COLO668 (cell line): ENCODE data around the gene PIGB.
"Not testable (repeated sequence)": the region's sequence is repeated elsewhere in the genome, so short reads cannot be mapped to it uniquely, and the experiment has no call there.

Experiments
- DNase-seq: peaks from one replicate; lab custom pipeline; 2025; ENCODE audit not compliant: unreplicated experiment; lab: John Stamatoyannopoulos, UW

The PIGB gene

DNA sequence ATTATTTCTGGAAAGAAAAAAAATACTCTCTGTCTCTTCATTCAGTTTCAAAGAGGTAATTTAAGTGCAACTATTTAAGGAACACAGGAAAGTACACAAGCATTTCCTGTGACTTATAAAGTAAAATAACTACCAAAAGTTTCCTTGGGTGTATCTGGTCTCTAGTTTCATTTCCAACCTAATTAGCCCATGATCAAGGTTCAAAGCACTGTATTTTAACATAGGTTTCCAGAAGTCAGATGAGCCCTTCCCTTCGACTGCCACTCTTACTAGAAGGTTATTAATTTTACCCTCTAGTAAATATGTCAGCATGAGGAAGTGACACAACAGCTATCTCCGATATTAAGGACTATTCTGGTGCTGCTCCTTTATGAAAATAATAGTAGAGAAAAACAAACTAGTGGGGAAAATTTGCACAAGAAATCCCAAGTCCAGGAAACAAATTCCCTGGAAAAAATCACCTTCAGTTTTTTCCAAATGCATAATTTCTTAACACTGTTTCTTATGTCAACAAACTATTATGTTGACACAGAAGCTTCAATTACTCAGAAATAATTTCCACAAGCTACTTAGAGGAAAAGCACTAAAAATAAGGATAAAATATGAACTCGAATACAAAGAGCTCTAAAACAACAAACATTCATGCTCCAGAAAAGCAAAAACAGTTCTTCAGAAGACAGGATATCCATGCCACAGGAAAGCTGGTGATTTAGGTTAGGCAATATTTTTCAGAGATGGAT is 53.8 kb downstream of the PIGB start:
- no peak for DNase-seq

DNA sequence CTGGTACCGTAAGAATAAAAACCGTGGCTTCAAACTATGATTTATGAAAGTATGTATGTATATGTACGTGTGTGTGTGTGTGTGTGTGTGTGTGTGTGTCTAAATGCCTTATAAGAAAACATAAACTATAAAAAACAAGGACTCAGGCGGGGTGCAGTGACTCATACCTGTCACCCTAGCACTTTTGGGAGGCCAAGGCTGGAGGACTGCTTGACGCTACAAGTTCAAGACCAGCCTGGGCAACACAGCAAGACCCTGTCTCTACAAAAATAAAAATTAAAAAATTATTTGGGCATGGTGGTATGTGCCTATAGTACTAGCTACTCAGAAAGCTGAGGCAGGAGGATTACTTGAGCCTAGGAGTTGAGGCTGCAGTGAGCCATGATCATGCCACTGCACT is 60.1 kb downstream of the PIGB start:
- DNase-seq: no peak

GRCh38 chr15:55381595-55381994 is 62.6 kb downstream of the PIGB start:
- no peak for DNase-seq

GRCh38 chr15:55383687-55384086 is 64.7 kb downstream of the PIGB start:
- DNase-seq: no peak

DNA sequence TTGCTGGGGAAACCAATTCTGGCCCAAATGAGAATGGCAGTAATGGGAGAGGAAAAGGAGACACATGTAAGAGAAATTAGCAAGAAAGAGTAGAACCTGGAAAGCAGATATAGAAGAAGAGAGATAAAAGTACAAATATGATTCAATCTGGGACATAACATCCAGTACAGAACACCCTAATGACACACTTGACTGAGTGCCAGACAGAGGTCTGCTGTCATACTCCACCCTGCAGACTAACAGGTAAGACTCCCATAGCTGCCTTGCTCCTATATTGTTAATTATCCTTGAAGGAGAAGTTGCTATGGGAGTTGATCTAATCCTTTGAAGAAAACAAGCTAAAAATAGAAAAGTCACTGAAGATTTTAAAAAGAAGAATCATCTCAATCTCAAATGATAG is 68.0 kb downstream of the PIGB start:
- no peak for DNase-seq

- no peak for DNase-seq
These were observed 70.2 kb downstream of the PIGB start for GRCh38 chr15:55389264-55389607.

- DNase-seq: no peak
These were observed 75.7 kb downstream of the PIGB start for GRCh38 chr15:55394694-55395093.

GRCh38 chr15:55398243-55398642 is 79.2 kb downstream of the PIGB start:
- DNase-seq: no peak

DNA sequence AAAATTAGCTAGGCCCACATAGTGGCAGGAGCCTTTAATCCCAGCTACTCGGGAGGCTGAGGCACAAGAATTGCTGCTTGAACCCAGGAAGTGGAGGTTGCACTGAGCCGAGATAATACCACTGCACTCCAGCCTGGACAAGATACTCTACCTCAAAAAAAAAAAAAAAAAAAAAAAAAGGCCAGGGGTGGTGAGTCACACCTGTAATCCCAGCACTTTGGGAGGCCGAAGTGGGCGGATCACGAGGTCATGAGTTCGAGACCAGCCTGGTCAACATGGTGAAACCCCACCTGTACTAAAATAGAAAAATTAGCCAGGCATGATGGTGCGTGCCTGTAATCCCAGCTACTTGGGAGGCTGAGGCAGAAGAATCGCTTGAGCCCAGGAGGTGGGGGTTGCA is 81.0 kb downstream of the PIGB start:
- DNase-seq: not testable (repeated sequence)

DNA sequence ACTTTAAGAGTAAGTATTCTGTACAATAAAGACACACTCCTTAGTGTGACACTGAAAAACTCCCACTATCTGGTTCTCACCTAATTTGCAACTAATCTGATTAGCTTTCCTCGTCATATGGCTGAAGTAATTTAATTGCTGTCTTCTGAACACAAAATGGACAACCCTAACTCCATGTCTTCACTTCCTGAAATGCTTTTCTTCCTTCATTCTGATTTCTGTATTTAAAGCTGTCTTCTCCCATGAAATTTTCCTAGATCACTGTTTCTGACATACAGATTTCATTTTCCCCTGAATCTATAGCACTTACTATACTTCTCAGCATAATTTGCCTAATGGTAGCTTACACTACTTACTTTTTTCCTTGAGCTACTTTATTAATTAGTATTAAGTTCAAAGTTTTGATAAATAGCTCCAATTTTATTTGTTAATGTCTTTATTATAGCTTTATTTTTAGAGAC is 82.8 kb downstream of the PIGB start:
- DNase-seq: no peak

GRCh38 chr15:55402707-55403106 is 83.7 kb downstream of the PIGB start:
- DNase-seq: no peak

GRCh38 chr15:55403531-55403930 is 84.5 kb downstream of the PIGB start:
- no peak for DNase-seq
